ENCODE results near the gene ARSG. TPM values are rescaled to one million over a fixed set of nuclear protein-coding genes. Genes with fewer than 3 reads are reported as not detected.

ARSG gene
- polyA plus RNA-seq, 1 donor (not counting 4 experiments of a cell fraction or from before 2014, with no cell fraction given), result 0.41 TPM

DNA sequence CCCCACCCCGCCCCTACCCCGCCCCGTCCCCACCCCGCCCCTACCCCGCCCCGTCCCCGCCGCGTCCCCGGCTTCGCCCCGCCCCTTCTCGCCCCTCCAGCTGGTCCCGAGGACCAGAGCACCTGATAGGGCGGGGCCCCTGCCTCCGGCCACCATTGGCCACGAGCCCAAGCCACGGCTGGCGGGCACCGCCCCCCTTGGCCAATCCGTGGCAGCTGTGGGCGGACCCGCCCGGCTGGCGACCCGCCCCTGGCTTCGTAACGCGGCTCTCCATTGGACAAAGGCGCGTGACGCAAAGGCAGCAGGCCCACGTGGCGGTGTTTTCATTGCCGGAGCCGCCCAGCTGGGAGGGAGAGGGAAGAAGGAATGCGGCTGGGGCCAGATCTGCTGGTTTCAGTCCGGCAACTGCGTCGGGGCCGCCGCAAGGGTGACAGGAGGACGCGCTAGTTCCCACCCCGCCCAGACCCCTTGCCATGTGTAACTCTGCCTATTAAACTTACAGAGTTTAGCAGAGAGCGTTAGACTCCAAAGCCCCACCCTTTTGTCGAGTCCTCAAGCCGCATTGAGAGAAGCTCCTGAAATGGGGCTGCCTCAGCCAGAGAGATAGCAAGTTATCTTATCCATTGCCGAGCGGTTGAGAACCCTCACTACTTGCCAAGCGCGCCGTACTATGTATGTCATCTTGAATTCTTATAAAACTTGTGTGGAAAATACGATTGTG lies 166.4 kb downstream of the ARSG start:
- Histone ChIP-seq H3K27me3 (ENCODE audit: control insufficient read depth, extremely low read depth, insufficient read depth, low read length) (no peaks in the 10 kb centered on the region), H3K79me2 (ENCODE audit: control insufficient read depth, insufficient read depth, low read length) (peaks cover 9% of the 10 kb centered on the region), H3K9me1 (ENCODE audit: control insufficient read depth, extremely low read depth, insufficient read depth, low read length) (no peaks in the 10 kb centered on the region), H3K36me3 (ENCODE audit: control insufficient read depth in 2 of 2, extremely low read depth in 1 of 2, insufficient read depth in 2 of 2, low read length in 2 of 2) (peaks cover 0 to 2% of the 10 kb centered on the region in 2 experiments), H3K9ac (ENCODE audit: control insufficient read depth, extremely low read depth, insufficient read depth, low read length) (peak overlapping the region; percentile 70), H3K9me3 (ENCODE audit: control insufficient read depth, low read depth, low read length) (no peaks in the 10 kb centered on the region), H3K4me1 (ENCODE audit: control insufficient read depth, extremely low read depth, insufficient read depth, low read length) (peaks cover 43% of the 10 kb centered on the region), H2AFZ (ENCODE audit: control insufficient read depth, low read length) (peak overlapping the region; percentile 80), H3K27ac (ENCODE audit: control insufficient read depth, insufficient read depth, low read length) (peak overlapping the region; percentile 48), H4K20me1 (ENCODE audit: control insufficient read depth, extremely low read depth, insufficient read depth, low read length) (no peaks in the 10 kb centered on the region), H3K4me2 (ENCODE audit: control insufficient read depth, extremely low read depth, insufficient read depth, low read depth, low read length) (peak overlapping the region; percentile 88), H3K4me3 (ENCODE audit: control insufficient read depth in 2 of 3, extremely low read depth in 1 of 3, insufficient read depth in 2 of 3, low read depth in 1 of 3, low read length in 3 of 3) (peak overlapping the region; percentile 45 to 69 (median 66))
- DNase-seq (ENCODE audit: low read depth, low spot score), result no peak
- FAIRE-seq, result peak; percentile 34
- no peak for TF ChIP-seq EZH2 (IDR thresholded peaks at IDR 0.05; ENCODE audit: low read length)
- TF ChIP-seq, protein P1, sequence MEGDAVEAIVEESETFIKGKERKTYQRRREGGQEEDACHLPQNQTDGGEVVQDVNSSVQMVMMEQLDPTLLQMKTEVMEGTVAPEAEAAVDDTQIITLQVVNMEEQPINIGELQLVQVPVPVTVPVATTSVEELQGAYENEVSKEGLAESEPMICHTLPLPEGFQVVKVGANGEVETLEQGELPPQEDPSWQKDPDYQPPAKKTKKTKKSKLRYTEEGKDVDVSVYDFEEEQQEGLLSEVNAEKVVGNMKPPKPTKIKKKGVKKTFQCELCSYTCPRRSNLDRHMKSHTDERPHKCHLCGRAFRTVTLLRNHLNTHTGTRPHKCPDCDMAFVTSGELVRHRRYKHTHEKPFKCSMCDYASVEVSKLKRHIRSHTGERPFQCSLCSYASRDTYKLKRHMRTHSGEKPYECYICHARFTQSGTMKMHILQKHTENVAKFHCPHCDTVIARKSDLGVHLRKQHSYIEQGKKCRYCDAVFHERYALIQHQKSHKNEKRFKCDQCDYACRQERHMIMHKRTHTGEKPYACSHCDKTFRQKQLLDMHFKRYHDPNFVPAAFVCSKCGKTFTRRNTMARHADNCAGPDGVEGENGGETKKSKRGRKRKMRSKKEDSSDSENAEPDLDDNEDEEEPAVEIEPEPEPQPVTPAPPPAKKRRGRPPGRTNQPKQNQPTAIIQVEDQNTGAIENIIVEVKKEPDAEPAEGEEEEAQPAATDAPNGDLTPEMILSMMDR (optimal IDR thresholded peaks at IDR 0.05 in 1 of 3, IDR thresholded peaks at IDR 0.05 in 1 of 3, conservative IDR thresholded peaks at IDR 0.05 in 1 of 3; ENCODE audit: extremely low read depth in 1 of 3, insufficient read depth in 2 of 3, low read length in 3 of 3), result no peak
- dilution Hi-C loops (cut with MboI; ENCODE audit: extremely low pct_ligation_motif_present, low sequenced_read_pairs), result no loop called here

DNA sequence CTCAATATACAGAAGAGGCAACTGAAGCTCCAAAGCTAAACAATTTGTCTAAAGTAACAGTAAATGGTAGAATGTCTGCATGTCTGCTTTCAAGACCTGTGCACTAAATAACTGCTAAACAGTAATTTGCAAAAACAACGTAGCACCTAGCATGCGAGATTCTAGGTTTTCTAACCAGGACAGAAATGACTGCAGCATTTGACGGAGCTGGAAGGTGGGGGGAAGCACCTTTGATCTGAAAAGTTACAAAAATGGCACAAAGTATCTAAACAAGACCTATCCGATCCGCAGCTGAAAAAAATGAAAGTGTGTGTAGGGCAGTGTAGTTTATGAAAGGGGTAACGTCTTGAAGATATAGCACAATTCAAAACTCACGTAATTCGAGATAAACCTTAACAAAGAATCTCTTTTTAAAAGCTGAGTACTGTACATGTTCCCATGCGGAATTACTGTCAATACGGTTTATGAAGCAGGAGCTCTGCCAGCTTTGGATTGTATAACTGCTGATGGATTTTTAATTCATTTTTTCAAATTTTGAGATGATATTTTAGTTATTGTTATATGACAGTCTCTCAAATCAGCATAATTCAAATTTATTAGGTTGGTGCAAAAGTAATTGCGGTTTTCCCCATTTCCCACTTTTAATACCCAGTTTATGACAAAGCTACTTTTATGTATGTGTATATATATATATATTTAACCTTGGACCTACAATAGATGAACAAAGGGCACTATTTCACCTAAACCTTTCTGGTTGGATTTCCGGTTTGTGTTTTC lies 167.2 kb downstream of the ARSG start:
- Histone ChIP-seq H3K79me2 (ENCODE audit: control insufficient read depth, insufficient read depth, low read length) (peaks cover 9% of the 10 kb centered on the region), H3K4me1 (ENCODE audit: control insufficient read depth, extremely low read depth, insufficient read depth, low read length) (peaks cover 39% of the 10 kb centered on the region), H4K20me1 (ENCODE audit: control insufficient read depth, extremely low read depth, insufficient read depth, low read length) (no peaks in the 10 kb centered on the region), H3K9me3 (ENCODE audit: control insufficient read depth, low read depth, low read length) (no peaks in the 10 kb centered on the region), H3K9me1 (ENCODE audit: control insufficient read depth, extremely low read depth, insufficient read depth, low read length) (no peaks in the 10 kb centered on the region), H3K27ac (ENCODE audit: control insufficient read depth, insufficient read depth, low read length) (peak overlapping the region; percentile 48), H3K27me3 (ENCODE audit: control insufficient read depth, extremely low read depth, insufficient read depth, low read length) (no peaks in the 10 kb centered on the region), H3K9ac (ENCODE audit: control insufficient read depth, extremely low read depth, insufficient read depth, low read length) (peak overlapping the region; percentile 70), H3K4me2 (ENCODE audit: control insufficient read depth, extremely low read depth, insufficient read depth, low read depth, low read length) (peak overlapping the region; percentile 88), H3K4me3 (ENCODE audit: control insufficient read depth in 2 of 3, extremely low read depth in 1 of 3, insufficient read depth in 2 of 3, low read depth in 1 of 3, low read length in 3 of 3) (peak overlapping the region; percentile 45 to 69 (median 66)), H3K36me3 (ENCODE audit: control insufficient read depth in 2 of 2, extremely low read depth in 1 of 2, insufficient read depth in 2 of 2, low read length in 2 of 2) (no peaks in the 10 kb centered on the region), H2AFZ (ENCODE audit: control insufficient read depth, low read length) (peak overlapping the region; percentile 80)
- no peak for DNase-seq (ENCODE audit: low read depth, low spot score)
- dilution Hi-C loops (cut with MboI; ENCODE audit: extremely low pct_ligation_motif_present, low sequenced_read_pairs), result no loop called here
- no peak for FAIRE-seq
- TF ChIP-seq, protein P1 (optimal IDR thresholded peaks at IDR 0.05 in 1 of 3, IDR thresholded peaks at IDR 0.05 in 1 of 3, conservative IDR thresholded peaks at IDR 0.05 in 1 of 3; ENCODE audit: extremely low read depth in 1 of 3, insufficient read depth in 2 of 3, low read length in 3 of 3), result no peak
- no peak for TF ChIP-seq EZH2 (IDR thresholded peaks at IDR 0.05; ENCODE audit: low read length)
